ENCODE data around the gene MMEL1.

MMEL1 gene

GRCh38 chr1:2642131-2642559 is 9.3 kb upstream of the MMEL1 start:
- no peak for DNase-seq

- no peak for DNase-seq
Observed at GRCh38 chr1:2641381-2642130, 8.7 kb upstream of the MMEL1 start.

DNA sequence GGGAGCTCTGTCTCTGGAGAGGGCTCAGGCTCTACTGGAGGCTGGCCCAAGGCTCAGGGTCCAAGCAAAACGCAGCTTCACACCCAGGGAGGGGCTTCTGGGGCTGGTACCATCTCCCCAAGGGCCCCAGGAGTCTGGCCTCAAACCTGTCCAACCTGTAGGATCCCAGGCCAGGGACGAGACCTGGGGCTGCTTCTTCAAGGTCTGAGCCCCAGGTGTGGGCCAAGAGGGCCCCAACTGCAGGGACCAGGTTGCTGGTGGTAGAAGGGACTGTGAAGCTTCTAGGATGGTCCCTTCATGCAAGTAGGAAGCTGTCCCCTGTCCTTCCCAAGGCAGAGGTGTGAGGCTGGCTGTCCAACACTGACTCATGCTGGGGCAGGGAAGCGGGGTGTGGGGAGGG is 7.8 kb upstream of the MMEL1 start:
- DNase-seq, result no peak

DNA sequence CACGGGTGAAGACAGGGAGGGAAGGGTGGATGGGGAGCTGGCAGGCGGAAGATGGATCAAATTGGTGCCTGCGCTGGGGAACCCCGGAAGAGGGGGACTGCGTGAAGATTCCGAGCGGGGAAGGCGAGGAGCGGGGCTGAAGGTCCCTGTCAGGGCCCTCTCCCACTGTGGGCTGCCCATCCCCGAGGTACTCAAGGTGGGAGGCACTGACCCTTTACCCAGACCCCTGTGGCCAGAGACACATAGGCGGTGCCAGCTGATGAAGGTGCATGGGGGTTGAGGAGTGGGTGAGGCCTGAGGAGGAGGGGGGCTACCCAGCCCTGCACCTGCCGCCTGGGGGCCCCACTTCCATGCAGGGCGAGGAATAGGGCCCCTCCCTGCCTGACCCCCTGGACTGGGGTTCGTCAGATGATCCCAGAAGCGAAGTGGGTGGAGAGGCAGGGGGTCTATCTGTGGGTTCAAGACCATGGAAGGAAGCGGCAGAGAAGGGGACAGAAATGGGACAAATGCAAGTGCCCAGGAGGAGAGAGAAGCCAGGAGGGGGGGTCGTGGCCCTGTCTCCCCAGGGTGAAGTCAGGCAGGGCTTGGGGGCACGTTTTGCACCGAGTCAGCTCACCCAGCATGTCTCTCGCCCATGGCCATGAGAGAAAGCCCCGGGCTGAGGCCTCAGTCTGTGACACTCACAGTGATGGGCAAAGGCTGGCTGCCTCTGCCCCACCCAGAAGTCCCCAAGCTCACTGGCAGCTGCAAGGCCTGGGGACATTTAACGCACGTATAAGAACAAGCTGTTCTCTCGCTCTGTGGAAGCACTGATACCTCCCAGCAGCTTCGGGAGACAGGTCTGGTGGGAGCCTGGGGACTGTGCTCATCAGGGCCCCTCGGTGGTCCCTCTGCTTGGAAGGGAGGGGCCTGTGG is 7.0 kb upstream of the MMEL1 start:
- DNase-seq, result no peak

DNA sequence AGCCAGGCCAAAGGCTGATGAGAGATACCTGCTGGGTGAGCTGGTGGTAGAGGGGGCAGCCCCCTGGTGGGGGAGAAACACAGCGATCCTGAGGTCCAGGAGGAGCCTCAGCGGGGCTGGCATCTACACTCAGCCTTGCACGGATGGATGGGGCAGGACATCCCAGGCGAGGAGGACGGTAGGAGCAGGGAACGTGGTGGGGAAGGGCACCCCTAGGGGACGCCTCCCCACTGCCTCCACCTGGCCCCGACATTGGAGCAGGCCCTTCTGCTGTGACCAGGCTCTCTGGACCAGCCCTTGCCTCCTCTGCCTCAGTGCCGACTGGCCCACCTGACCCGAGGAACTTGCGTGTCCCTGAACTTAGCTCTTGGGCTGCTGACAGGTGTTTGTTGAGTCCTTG is 6.4 kb upstream of the MMEL1 start:
- DNase-seq, result no peak

- DNase-seq, result no peak
Observed at GRCh38 chr1:2638466-2639115, 5.8 kb upstream of the MMEL1 start.

DNA sequence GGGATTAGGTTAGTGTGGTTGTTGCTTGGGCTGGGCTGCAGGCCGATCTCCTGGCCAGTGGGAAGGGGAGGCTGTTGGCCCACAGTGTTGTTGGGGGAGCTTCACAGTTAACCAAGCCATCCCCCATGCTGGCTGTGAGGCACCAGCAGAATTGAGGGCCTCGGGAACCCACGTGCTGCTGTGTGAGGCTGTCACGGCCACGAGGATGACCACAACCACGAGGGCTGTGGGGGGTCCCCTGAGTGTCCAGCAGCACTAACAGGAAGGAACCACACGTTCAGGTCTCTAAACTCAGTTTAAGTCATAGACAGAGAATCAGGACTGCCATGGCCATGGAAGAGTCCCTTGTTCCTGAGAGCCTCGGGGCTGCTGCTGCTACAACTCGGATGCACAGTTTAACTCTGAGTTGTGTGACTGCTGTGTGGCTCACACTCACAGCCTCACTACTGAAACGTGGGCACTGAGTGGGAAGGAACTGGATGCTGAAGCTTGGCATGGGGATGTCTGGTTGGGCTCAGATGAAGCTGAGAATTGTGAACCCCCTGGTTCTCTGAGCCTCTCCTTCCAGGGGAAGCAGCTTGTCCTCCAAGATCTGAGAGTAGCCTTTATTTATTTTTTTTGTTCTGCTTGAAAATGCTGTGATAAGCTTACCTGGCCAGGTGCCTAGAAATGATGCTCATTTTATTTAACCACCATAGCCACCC is 4.8 kb upstream of the MMEL1 start:
- no peak for DNase-seq

GRCh38 chr1:2636733-2637132 is 3.9 kb upstream of the MMEL1 start:
- no peak for DNase-seq

GRCh38 chr1:2635361-2636010 is 2.7 kb upstream of the MMEL1 start:
- no peak for DNase-seq

GRCh38 chr1:2633936-2634491 is 1.2 kb upstream of the MMEL1 start:
- no peak for DNase-seq

- DNase-seq, result no peak
Observed at GRCh38 chr1:2633366-2633935, 635 bp upstream of the MMEL1 start.

GRCh38 chr1:2632051-2632430 is 775 bp downstream of the MMEL1 start:
- DNase-seq, result no peak

DNA sequence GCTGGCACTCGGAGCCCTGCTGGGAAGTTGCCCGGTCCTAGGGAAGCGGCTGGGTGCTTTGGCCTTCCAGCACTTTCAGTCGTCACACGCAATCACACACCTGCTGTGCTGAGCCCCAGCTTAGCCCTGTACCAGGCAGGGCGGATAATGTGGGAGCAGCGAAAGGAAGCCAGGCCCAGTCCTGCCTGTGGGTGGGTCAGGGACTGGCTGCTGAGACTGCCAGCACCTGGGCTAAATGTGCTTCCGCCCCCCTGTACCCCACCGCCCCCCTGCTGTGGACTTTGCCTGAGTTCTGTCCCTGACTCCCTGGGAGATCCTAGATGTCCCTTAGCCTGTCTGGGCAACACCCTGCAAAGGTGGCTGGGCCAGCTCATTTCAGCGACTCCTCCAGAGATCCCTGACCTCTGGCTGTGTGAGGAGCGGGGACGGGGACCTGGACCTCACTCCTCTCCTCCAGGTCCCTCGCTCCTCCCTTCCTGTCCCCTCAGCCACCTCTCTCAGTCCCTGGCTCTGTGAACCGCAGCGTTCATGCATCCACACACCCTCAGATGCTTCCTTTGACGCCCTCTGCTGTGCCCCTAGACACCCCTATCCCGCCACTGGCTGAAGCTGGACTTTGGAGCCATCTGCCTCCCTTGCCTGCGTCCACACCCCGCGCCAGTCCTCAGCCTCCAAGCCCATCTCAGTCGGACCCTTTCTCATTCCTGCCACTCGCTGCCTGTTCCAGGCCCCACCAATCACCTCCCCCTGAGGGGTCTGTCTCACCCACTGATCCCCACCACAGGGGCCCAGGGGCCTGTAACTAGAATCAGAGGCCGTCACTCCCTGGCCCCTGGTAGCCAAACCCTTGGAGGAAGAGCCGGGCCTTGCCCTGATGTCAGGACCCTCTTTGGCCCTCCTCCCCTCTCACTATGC is 1.4 kb downstream of the MMEL1 start:
- DNase-seq, result no peak

DNA sequence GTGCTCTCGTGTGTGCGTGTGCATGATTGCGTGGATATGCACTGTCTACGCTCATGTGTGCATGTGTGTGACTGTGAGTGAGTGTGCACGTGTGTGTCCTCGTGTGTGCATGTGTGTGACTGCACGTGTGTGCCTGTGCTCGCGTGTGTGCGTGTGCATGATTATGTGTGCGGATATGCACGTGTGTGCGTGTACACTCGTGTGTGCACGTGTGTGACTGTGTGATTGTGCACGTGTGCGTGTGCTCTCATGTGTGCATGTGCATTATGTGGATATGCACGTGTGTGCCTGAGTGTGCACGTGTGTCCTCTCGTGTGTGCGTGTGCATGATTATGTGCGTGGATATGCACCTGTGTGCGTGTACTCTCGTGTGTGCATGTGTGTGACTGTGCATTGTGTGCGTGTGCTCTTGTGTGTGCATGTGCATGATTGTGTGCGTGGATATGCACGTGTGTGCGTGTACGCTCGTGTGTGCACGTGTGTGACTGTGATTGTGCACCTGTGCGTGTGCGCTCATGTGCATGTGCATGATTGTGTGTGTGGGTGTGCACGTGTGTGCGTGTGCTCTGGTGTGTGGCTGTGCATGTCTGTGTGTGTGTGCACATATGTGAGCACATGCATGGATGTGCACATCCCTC is 2.2 kb downstream of the MMEL1 start:
- DNase-seq, result no peak

- no peak for DNase-seq
Observed at GRCh38 chr1:2629627-2630497, 3.0 kb downstream of the MMEL1 start.

- no peak for DNase-seq
Observed at GRCh38 chr1:2628933-2629626, 3.7 kb downstream of the MMEL1 start.

DNA sequence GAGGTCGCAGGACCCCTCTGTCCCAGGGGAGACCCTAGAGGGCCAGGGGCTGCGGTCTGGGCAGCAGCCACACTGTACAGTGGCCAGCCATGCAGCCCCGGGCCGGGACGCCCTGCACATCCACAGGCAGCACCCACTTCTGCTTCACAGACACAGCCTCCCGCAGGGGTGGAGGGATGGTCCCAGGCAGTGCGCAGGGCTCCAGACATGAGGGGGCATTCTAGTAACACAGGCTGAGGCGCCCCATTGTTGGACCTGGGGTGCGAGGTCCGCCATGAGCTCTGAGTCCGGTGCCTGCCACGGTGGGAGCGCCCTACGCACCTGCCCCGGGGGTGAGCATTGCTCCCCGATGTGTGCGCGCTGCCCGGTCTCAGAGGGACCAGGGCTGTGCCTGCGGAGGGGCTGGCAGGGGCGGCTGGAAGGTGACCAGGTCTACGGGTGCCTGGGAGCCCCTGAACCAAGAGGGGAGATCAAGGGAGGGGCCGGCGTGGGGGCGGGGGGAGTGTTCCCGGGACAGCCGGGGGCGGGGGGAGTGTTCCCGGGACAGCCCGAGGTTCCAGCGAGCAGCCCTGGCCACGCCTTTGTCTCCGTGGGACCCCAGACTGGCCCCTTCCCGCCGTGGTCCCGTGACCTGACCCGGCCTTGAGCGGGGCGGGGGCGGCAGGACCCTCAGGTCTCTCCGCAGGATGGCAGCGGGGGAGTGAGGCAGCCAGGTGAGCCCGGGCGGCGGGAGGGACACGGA is 4.5 kb downstream of the MMEL1 start:
- DNase-seq, result no peak

DNA sequence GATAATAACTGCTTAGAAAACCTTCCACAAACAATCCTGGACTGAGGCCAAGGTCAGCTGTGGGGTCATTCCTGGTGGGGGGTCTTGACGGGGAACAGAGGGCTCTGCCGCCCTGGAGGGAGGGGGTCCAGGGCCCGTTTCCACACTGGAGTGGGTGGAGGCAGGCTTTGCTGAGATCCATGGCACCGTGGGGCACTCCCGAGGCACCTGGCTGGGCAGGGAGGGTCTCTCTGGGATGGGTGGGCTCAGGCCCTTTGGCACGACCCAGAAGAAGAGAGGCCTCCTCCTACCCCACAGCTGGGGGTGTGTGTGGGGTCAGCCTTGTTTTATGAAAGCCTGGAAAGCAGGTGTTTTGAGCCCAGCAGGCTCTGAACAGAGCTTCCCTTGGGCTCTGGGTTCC is 5.1 kb downstream of the MMEL1 start:
- no peak for DNase-seq
